Progenitor cell of endocrine pancreas (in vitro differentiated cells): ENCODE data around the gene CD34. TPM values are rescaled to one million over a fixed set of nuclear protein-coding genes. Genes with fewer than 3 reads are reported as not detected.
"Not testable (repeated sequence)": the region's sequence is repeated elsewhere in the genome, so short reads cannot be mapped to it uniquely, and the experiment has no call there.

ENCODE experiments used
- DNase-seq: peaks from one replicate; pipeline ENCODE4 v3.0.0; 2021; ENCODE audit warnings: low spot score; ENCODE audit not compliant: unreplicated experiment
- H3K27ac Mint-ChIP-seq: 2 replicates; pipeline ENCODE4 v1.8.0; 2021; ENCODE audit warnings: mild to moderate bottlenecking, moderate library complexity, mixed read lengths
- H3K27me3 Mint-ChIP-seq: 2 replicates; pipeline ENCODE4 v1.8.0; 2021; ENCODE audit warnings: mixed read lengths
- H3K36me3 Mint-ChIP-seq: 2 replicates; pipeline ENCODE4 v1.8.0; 2022; ENCODE audit warnings: mixed read lengths; ENCODE audit not compliant: insufficient read depth
- H3K4me1 Mint-ChIP-seq: 2 replicates; pipeline ENCODE4 v1.8.0; 2021; ENCODE audit warnings: low read depth, mixed read lengths
- H3K4me3 Mint-ChIP-seq: 2 replicates; pipeline ENCODE4 v1.8.0; 2021; ENCODE audit warnings: low read depth, mild to moderate bottlenecking, moderate library complexity, mixed read lengths
- H3K9me3 Mint-ChIP-seq: 2 replicates; pipeline ENCODE4 v1.8.0; 2021; ENCODE audit warnings: low read depth, mixed read lengths
- CTCF ChIP-seq: fragments of 200-600 bp; sonication (generic); IDR thresholded peaks from one replicate; pipeline ENCODE4 v1.5.0; 2021; ENCODE audit warnings: antibody characterized with exemption, mild to moderate bottlenecking; ENCODE audit not compliant: unreplicated experiment
- total RNA-seq: library from RNA; stranded (reverse); gene quantifications from 2 replicates; pipeline ENCODE4 v1.2.1, GENCODE V29; 2021

Gene CD34
- total RNA-seq, 1 donor from 2014 or later = 0.07 TPM

GRCh38 chr1:207938016-207938415, 27.1 kb upstream of the CD34 start:
- no peak for TF ChIP-seq CTCF
- Mint-ChIP-seq H3K9me3 (peaks cover 9% of the 10 kb centered on the region), H3K27ac (no peak overlapping the region), H3K4me1 (no peaks in the 10 kb centered on the region), H3K36me3 (peaks cover 2% of the 10 kb centered on the region), H3K4me3 (no peak overlapping the region), H3K27me3 (no peaks in the 10 kb centered on the region)
- no peak for DNase-seq

- TF ChIP-seq CTCF = no peak
- Mint-ChIP-seq H3K36me3 (peaks cover 2% of the 10 kb centered on the region), H3K9me3 (peaks cover 9% of the 10 kb centered on the region), H3K27ac (no peak overlapping the region), H3K4me3 (no peak overlapping the region), H3K4me1 (no peaks in the 10 kb centered on the region), H3K27me3 (no peaks in the 10 kb centered on the region)
- DNase-seq = no peak
These were observed 26.3 kb upstream of the CD34 start for GRCh38 chr1:207937204-207937603.

- no peak for DNase-seq
- no peaks in the 10 kb centered on the region for H3K27me3 Mint-ChIP-seq
These were observed 24.2 kb upstream of the CD34 start for GRCh38 chr1:207935166-207935583.

GRCh38 chr1:207933205-207933800, 22.4 kb upstream of the CD34 start:
- DNase-seq = no peak
- Mint-ChIP-seq H3K4me3 (no peak overlapping the region), H3K9me3 (peaks cover 14% of the 10 kb centered on the region), H3K27ac (no peak overlapping the region), H3K36me3 (peaks cover 2% of the 10 kb centered on the region), H3K27me3 (no peaks in the 10 kb centered on the region), H3K4me1 (no peaks in the 10 kb centered on the region)
- no peak for TF ChIP-seq CTCF

More at GRCh38 chr1:207935166-207935583, 24.2 kb upstream of the CD34 start:
- H3K36me3 Mint-ChIP-seq = peaks cover 2% of the 10 kb centered on the region
- no peak for TF ChIP-seq CTCF
- H3K27ac Mint-ChIP-seq = no peak overlapping the region
- peaks cover 12% of the 10 kb centered on the region for H3K9me3 Mint-ChIP-seq
- no peaks in the 10 kb centered on the region for H3K4me1 Mint-ChIP-seq
- H3K4me3 Mint-ChIP-seq = no peak overlapping the region

- no peak overlapping the region for H3K4me3 Mint-ChIP-seq
- H3K27me3 Mint-ChIP-seq = peaks cover 19% of the 10 kb centered on the region
- peaks cover 5% of the 10 kb centered on the region for H3K9me3 Mint-ChIP-seq
- no peaks in the 10 kb centered on the region for H3K36me3 Mint-ChIP-seq
- TF ChIP-seq CTCF = no peak
- DNase-seq = no peak
- no peak overlapping the region for H3K27ac Mint-ChIP-seq
- no peaks in the 10 kb centered on the region for H3K4me1 Mint-ChIP-seq
These were observed 16.1 kb upstream of the CD34 start for GRCh38 chr1:207926984-207927383.

GRCh38 chr1:207925969-207926368, 15.0 kb upstream of the CD34 start:
- H3K4me3 Mint-ChIP-seq, DNase-seq, H3K9me3 Mint-ChIP-seq, H3K36me3 Mint-ChIP-seq, H3K27ac Mint-ChIP-seq, H3K4me1 Mint-ChIP-seq: not testable (repeated sequence)
- H3K27me3 Mint-ChIP-seq = peaks cover 23% of the 10 kb centered on the region
